Measurements from ENCODE around the gene RPTOR. TPM values are rescaled to one million over a fixed set of nuclear protein-coding genes. Genes with fewer than 3 reads are reported as not detected.

Gene RPTOR
- total and polyA plus RNA-seq, 2 donors (not counting 1 experiment from before 2014, with no cell fraction given) = 6.7 to 22.8 TPM

- peaks cover 9% of the 10 kb centered on the region for H3K4me1 ChIP-seq (ENCODE audit: control insufficient read depth, extremely low read depth, insufficient read depth, low read length)
- no peak overlapping the region for H3K4me3 ChIP-seq (replicated peaks in 1 of 4; ENCODE audit: control extremely low read depth in 1 of 4, insufficient read depth in 1 of 4, low read depth in 3 of 4, low read length in 4 of 4)
- no peaks in the 10 kb centered on the region for H3K27me3 ChIP-seq (ENCODE audit: control insufficient read depth, insufficient read depth, low read length)
- no peaks in the 10 kb centered on the region for H3K36me3 ChIP-seq (ENCODE audit: control insufficient read depth, insufficient read depth, low read length)
- no peak overlapping the region for H3K4me2 ChIP-seq (ENCODE audit: extremely low read depth, insufficient read depth, low read length)
- TF ChIP-seq, protein P1, sequence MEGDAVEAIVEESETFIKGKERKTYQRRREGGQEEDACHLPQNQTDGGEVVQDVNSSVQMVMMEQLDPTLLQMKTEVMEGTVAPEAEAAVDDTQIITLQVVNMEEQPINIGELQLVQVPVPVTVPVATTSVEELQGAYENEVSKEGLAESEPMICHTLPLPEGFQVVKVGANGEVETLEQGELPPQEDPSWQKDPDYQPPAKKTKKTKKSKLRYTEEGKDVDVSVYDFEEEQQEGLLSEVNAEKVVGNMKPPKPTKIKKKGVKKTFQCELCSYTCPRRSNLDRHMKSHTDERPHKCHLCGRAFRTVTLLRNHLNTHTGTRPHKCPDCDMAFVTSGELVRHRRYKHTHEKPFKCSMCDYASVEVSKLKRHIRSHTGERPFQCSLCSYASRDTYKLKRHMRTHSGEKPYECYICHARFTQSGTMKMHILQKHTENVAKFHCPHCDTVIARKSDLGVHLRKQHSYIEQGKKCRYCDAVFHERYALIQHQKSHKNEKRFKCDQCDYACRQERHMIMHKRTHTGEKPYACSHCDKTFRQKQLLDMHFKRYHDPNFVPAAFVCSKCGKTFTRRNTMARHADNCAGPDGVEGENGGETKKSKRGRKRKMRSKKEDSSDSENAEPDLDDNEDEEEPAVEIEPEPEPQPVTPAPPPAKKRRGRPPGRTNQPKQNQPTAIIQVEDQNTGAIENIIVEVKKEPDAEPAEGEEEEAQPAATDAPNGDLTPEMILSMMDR (conservative IDR thresholded peaks at IDR 0.05 in 1 of 2, IDR thresholded peaks at IDR 0.05 in 1 of 2; ENCODE audit: low read depth in 1 of 2, low read length in 2 of 2) = no peak
- TF ChIP-seq EZH2 (IDR thresholded peaks at IDR 0.05; ENCODE audit: low read length, missing control alignments) = no peak
- H3K79me2 ChIP-seq (ENCODE audit: control insufficient read depth, insufficient read depth, low read length) = no peaks in the 10 kb centered on the region
- no peaks in the 10 kb centered on the region for H4K20me1 ChIP-seq (ENCODE audit: control insufficient read depth, extremely low read depth, insufficient read depth, low read length)
- no peak for DNase-seq (ENCODE audit: low read depth in 2 of 2)
- H3K9ac ChIP-seq (ENCODE audit: insufficient read depth, low read length) = no peak overlapping the region
- H3K9me3 ChIP-seq (ENCODE audit: control insufficient read depth, insufficient read depth, low read depth, low read length) = no peaks in the 10 kb centered on the region
- no peak overlapping the region for H2AFZ ChIP-seq (ENCODE audit: low read length)
- no peak overlapping the region for H3K27ac ChIP-seq (ENCODE audit: insufficient read depth, low read length)
Measured at GRCh38 chr17:80747469-80747868, 202.8 kb downstream of the RPTOR start.

DNA sequence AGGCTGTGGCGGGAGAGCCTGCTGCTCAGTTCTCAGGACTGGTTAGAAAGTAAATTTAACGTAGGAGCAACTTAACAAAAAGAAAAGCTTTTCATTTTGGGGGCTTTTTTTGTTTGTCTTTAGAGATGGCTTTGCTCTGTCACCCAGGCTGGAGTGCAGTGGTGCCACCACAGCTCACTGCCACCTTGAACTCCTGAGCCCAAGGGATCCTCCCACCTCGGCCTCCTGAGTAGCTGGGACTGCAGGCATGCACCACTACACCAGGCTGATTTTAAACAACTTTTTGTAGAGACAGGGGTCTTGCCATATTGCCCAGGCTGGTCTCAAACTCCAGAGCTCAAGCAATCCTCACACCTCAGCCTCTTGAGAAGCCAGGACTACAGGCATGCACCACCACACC, 205.0 kb downstream of the RPTOR start:
- Histone ChIP-seq H3K9ac (ENCODE audit: insufficient read depth, low read length) (no peak overlapping the region), H3K27ac (ENCODE audit: insufficient read depth, low read length) (no peak overlapping the region), H4K20me1 (ENCODE audit: control insufficient read depth, extremely low read depth, insufficient read depth, low read length) (no peaks in the 10 kb centered on the region), H2AFZ (ENCODE audit: low read length) (no peak overlapping the region), H3K79me2 (ENCODE audit: control insufficient read depth, insufficient read depth, low read length) (no peaks in the 10 kb centered on the region), H3K9me3 (ENCODE audit: control insufficient read depth, insufficient read depth, low read depth, low read length) (no peaks in the 10 kb centered on the region), H3K36me3 (ENCODE audit: control insufficient read depth, insufficient read depth, low read length) (no peaks in the 10 kb centered on the region), H3K27me3 (ENCODE audit: control insufficient read depth, insufficient read depth, low read length) (no peaks in the 10 kb centered on the region), H3K4me1 (ENCODE audit: control insufficient read depth, extremely low read depth, insufficient read depth, low read length) (peaks cover 9% of the 10 kb centered on the region), H3K4me3 (replicated peaks in 1 of 4; ENCODE audit: control extremely low read depth in 1 of 4, insufficient read depth in 1 of 4, low read depth in 3 of 4, low read length in 4 of 4) (no peak overlapping the region), H3K4me2 (ENCODE audit: extremely low read depth, insufficient read depth, low read length) (no peak overlapping the region)
- DNase-seq (ENCODE audit: low read depth in 2 of 2) = no peak
- TF ChIP-seq EZH2 (IDR thresholded peaks at IDR 0.05; ENCODE audit: low read length, missing control alignments) = no peak
- TF ChIP-seq, protein P1 (conservative IDR thresholded peaks at IDR 0.05 in 1 of 2, IDR thresholded peaks at IDR 0.05 in 1 of 2; ENCODE audit: low read depth in 1 of 2, low read length in 2 of 2) = no peak

GRCh38 chr17:80750263-80750662, 205.6 kb downstream of the RPTOR start:
- peaks cover 9% of the 10 kb centered on the region for H3K4me1 ChIP-seq (ENCODE audit: control insufficient read depth, extremely low read depth, insufficient read depth, low read length)
- H3K79me2 ChIP-seq (ENCODE audit: control insufficient read depth, insufficient read depth, low read length) = no peaks in the 10 kb centered on the region
- no peak overlapping the region for H3K4me2 ChIP-seq (ENCODE audit: extremely low read depth, insufficient read depth, low read length)
- TF ChIP-seq EZH2 (IDR thresholded peaks at IDR 0.05; ENCODE audit: low read length, missing control alignments) = no peak
- TF ChIP-seq, protein P1 (conservative IDR thresholded peaks at IDR 0.05 in 1 of 2, IDR thresholded peaks at IDR 0.05 in 1 of 2; ENCODE audit: low read depth in 1 of 2, low read length in 2 of 2) = no peak
- DNase-seq (ENCODE audit: low read depth in 2 of 2) = no peak
- H3K9me3 ChIP-seq (ENCODE audit: control insufficient read depth, insufficient read depth, low read depth, low read length) = no peaks in the 10 kb centered on the region
- H3K36me3 ChIP-seq (ENCODE audit: control insufficient read depth, insufficient read depth, low read length) = no peaks in the 10 kb centered on the region
- no peak overlapping the region for H3K9ac ChIP-seq (ENCODE audit: insufficient read depth, low read length)
- no peak overlapping the region for H3K27ac ChIP-seq (ENCODE audit: insufficient read depth, low read length)
- H2AFZ ChIP-seq (ENCODE audit: low read length) = no peak overlapping the region
- H3K4me3 ChIP-seq (replicated peaks in 1 of 4; ENCODE audit: control extremely low read depth in 1 of 4, insufficient read depth in 1 of 4, low read depth in 3 of 4, low read length in 4 of 4) = no peak overlapping the region
- H4K20me1 ChIP-seq (ENCODE audit: control insufficient read depth, extremely low read depth, insufficient read depth, low read length) = no peaks in the 10 kb centered on the region
- H3K27me3 ChIP-seq (ENCODE audit: control insufficient read depth, insufficient read depth, low read length) = no peaks in the 10 kb centered on the region
